ENCODE measurements around the gene ATOH1.

ATOH1 gene

DNA sequence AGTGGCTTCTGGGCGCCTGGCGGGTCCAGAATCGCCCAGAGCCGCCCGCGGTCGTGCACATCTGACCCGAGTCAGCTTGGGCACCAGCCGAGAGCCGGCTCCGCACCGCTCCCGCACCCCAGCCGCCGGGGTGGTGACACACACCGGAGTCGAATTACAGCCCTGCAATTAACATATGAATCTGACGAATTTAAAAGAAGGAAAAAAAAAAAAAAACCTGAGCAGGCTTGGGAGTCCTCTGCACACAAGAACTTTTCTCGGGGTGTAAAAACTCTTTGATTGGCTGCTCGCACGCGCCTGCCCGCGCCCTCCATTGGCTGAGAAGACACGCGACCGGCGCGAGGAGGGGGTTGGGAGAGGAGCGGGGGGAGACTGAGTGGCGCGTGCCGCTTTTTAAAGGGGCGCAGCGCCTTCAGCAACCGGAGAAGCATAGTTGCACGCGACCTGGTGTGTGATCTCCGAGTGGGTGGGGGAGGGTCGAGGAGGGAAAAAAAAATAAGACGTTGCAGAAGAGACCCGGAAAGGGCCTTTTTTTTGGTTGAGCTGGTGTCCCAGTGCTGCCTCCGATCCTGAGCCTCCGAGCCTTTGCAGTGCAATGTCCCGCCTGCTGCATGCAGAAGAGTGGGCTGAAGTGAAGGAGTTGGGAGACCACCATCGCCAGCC lies at the start of gene ATOH1:
Gene ATOH1 (plus strand): TSS at position 422 of the 663 bp plus-strand sequence. CDS start 174 bp downstream, at position 596.
- peak; percentile 7 for DNase-seq

GRCh38 chr4:93779228-93779627 lies 49.3 kb upstream of the ATOH1 start:
- DNase-seq: no peak

- no peak for DNase-seq
Observed at GRCh38 chr4:93780080-93780479, 48.5 kb upstream of the ATOH1 start.

DNA sequence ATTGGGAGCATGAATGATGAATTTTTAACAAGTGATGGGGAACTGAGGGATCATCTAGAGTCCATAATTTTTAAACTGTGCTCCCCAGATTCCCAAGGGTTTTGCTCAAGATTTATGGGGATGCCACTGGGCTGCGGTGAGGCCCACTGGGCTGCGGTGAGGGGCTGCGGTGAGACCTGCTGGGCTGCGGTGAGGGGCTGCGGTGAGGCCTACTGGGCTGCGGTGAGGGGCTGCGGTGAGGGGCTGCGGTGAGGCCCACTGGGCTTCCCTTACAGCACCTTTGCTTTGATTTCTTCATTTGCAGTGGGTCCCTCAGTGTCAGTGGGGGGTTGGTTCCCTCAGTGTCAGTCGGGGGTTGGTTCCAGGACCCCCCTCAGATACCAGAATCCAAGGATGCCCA lies 47.4 kb upstream of the ATOH1 start:
- no peak for DNase-seq

DNA sequence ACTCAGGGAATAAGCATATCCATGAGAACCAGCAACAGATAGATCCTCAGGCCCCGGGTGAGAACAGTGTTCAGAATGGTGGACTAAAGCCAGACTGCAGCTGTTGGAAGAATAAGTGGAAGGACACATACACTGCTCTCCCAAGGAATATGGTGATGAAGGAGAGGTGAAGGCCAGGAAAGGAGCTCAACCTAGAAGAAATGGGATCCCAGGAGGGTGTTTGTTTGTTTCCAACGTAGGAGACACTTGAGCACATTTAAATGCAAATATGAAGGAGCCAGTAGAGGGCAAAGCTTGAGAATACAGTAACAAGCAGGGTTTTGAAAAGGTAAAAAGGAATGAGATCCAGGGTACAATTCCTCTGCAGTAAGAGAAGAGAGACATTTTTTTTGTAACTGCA lies 42.4 kb upstream of the ATOH1 start:
- no peak for DNase-seq

GRCh38 chr4:93788712-93789111 lies 39.8 kb upstream of the ATOH1 start:
- DNase-seq: no peak

DNA sequence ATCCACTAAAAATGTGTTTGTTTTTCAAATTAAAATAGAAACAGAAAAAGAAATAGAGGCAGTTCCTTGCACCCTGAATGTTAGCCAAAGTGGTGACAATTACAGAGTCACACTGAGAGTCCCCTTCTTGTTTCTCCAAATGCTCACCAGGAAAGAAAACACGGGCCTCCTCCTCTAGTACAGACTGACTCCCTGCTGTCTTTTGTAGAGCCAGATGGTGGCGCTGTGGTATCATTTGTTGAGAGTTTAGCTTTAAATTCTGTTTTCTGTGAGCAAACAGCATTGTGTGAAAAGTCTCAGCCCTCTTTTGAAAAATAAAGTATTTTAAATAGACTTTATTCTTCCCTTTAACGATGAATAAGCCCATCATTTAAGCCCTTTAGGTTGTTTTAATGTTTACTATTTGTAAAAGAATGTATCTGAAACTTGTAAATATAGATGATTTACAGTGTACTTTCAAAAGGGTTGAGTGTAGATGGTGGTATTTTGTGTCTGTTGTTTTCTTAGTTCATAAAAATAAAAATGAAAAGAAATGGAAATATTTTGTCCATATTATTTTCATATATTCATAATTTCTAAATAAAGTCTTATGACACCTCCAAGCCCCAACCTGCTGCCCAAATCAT lies 36.9 kb upstream of the ATOH1 start:
- peak; percentile 10 for DNase-seq

GRCh38 chr4:93802045-93802444 lies 26.5 kb upstream of the ATOH1 start:
- no peak for DNase-seq

DNA sequence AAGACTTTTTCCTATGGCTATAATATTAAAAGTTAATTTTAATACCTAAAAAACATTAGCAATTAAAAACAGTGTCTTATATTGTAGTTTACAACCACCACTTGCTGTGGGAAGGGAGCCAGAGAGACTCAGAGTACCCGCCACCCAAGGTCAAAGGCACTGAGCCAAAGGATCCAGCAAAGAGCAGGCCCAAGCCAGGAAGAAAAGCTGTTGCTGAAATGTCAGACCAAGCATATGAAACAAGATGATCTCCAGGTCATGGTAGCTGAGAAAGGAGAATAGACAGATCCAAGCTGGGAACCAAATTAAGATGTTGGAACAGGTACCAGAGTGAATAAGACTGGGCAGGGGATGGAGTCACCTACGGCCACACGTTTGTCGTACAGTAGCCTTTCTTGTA lies 18.8 kb upstream of the ATOH1 start:
- no peak for DNase-seq

GRCh38 chr4:93810340-93810992 lies 18.1 kb upstream of the ATOH1 start:
- DNase-seq: peak; percentile 11

- DNase-seq: no peak
Observed at GRCh38 chr4:93813092-93813491, 15.5 kb upstream of the ATOH1 start.

DNA sequence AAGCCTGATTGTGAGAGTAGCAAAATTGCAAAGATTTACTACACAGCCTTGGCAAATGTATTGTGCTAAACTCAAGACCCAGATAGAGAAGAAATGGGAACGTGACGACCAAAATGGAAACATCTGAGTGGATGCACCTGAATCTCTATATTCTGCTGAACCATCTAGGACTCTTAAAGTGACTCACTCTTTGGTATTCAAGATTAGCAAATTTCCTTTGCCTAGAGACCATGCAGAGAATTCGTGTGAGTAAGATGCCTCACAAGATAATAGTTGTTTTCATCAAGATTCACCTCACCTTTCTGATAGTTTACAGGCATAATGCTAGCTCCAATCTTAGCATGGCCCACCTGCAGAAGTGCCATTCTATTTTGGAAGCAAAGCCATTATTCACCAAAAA lies 14.4 kb upstream of the ATOH1 start:
- DNase-seq: no peak

GRCh38 chr4:93814722-93815121 lies 13.8 kb upstream of the ATOH1 start:
- DNase-seq: no peak

DNA sequence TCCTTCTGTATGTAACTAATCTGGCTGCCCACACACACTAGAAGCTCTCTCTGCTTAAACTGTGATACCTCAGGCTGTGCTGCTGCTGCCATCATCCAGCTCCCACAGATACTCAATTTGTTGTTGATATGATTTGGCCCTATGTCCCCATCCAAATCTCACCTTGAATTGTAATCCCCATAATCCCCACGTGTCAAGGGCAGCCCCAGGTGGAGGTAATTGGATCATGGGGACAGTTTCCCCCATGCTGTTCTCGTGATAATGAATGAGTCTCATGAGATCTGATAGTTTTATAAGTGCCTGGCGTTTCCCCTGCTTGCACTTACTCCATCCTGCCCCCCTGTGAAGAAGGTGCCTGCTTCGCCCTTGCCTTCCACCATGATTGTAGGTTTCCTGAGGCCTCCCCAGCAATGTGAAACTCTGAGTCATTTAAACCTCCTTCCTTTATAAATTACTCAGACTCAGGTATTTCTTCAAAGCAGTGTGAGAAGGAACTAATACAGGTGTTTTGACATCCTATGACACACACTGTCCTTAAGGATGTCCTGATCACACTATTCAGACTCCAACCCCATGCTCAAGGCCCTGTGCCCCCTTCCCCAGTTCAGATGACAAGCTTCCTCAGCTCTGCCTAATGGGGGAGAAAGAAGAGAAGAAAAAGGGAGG lies 2.9 kb upstream of the ATOH1 start:
- no peak for DNase-seq

DNA sequence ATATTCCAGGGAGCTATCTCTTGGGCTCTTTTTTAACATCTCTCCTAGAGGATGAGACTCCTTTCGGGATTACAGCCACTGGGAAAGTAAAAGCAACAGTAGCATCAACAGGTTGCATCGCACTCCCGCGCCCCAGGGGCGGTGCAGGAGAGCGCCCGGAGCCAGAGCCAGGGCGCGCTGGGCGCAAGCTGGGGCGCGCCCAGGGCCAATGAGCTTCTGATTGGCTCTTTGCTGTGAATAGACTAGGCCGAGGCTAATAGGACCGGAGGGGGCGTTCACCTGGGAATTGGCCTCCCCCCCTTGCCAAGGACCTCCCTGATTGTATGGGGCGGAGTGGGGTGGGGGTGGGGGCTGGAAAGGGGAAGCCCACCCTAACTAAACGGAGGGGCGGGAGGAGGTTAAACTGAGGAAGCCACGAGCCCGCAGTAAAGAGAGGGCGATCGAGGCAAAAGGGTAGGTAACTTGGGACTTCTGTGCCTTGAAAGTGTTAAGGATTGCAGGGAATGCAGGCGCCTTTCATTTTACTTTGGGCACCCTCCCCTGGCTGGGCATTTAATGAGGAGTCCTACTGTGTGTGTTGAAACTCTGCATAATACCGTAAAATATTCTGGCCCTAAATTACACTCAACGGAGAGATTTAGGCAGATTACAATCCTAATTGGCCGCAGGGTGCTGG lies 1.1 kb upstream of the ATOH1 start:
- DNase-seq: no peak

DNA sequence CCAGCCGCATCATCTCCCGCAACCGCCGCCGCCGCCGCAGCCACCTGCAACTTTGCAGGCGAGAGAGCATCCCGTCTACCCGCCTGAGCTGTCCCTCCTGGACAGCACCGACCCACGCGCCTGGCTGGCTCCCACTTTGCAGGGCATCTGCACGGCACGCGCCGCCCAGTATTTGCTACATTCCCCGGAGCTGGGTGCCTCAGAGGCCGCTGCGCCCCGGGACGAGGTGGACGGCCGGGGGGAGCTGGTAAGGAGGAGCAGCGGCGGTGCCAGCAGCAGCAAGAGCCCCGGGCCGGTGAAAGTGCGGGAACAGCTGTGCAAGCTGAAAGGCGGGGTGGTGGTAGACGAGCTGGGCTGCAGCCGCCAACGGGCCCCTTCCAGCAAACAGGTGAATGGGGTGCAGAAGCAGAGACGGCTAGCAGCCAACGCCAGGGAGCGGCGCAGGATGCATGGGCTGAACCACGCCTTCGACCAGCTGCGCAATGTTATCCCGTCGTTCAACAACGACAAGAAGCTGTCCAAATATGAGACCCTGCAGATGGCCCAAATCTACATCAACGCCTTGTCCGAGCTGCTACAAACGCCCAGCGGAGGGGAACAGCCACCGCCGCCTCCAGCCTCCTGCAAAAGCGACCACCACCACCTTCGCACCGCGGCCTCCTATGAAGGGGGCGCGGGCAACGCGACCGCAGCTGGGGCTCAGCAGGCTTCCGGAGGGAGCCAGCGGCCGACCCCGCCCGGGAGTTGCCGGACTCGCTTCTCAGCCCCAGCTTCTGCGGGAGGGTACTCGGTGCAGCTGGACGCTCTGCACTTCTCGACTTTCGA lies 654 bp downstream of the ATOH1 start:
- no peak for DNase-seq

DNA sequence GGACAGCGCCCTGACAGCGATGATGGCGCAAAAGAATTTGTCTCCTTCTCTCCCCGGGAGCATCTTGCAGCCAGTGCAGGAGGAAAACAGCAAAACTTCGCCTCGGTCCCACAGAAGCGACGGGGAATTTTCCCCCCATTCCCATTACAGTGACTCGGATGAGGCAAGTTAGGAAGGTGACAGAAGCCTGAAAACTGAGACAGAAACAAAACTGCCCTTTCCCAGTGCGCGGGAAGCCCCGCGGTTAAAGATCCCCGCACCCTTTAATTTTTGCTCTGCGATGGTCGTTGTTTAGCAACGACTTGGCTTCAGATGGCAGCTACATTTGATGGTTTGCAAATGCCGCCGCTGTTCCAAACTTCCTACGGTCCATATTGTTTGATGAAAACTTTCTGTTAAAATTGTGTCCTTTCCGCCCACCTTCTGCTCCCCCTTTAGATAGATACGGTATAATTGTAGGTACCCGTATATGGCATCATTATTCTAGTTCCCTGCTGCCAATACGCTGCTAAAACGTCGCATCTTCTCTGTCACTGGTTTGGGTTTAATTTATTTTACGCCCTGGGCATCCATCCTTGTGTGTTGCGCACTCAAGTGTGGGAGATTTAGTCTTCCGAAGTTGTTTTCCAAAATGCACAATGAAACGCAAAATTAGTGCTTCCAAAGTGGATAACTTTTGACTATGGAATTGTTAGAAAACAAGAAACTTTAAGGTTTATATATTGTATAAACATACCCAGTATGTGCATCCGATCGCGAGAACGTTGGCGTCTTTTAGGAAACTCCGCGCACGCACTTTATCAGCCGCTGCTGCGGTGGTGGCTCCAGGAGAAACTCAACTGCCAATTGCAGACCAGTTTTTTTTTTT lies 1.5 kb downstream of the ATOH1 start:
- no peak for DNase-seq

DNA sequence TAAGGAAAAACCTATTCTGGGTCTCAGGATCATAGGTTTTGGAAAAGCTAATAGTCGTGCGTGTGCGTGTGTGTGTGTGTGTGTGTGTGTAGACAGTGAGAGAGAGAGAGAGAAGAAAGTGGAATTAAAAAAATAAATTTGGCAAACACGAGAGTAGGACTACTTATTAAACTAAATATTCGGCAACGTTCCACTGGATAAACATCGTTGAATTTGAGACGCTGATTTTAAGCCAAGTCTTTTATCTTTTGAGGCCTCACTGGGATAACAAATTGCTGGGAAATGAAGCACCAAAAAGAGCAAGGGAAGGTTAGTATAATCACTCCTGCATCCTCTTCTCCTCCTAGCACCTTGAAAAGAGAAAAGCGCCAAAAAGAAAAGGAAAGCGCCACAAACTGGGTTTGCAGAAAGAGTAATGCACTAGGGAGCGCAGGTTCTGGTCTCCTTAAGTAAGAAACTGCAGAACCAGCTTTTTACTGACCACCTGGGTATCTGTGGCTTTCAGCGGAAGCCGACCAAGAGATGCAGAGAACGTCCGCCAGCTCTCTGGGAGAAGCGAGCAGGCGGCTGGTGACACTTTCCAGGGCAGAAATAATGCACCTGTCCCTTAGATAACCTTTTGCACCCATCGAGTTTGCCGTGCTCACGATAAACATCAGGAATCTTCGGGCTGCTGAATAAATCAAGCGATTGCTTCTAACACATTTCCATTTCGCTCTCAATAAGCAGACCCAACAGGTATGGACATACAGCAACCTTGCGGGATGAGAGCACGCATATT lies 3.4 kb downstream of the ATOH1 start:
- DNase-seq: no peak

- no peak for DNase-seq
Observed at GRCh38 chr4:93834249-93835066, 5.9 kb downstream of the ATOH1 start.

GRCh38 chr4:93835929-93836328 lies 7.4 kb downstream of the ATOH1 start:
- DNase-seq: no peak
